Kidney (tissue), 14 donors: ENCODE data around the gene GSG1L. TPM values are rescaled to one million over a fixed set of nuclear protein-coding genes. Genes with fewer than 3 reads are reported as not detected.

Experiments
- DNase-seq, 5 donors: peaks; one replicate each; pipeline ENCODE4 v3.0.0-alpha.2; 2013 to 2020
- FAIRE-seq: peaks from 2 replicates; lab custom pipeline; 2012; peaks lifted over from hg19 to GRCh38; lab: Jason Lieb, UNC
- H3K27ac ChIP-seq, 2 donors: one replicate each; pipeline ENCODE4 v1.7.0; 2013; ENCODE audit warnings: low read depth in 2 of 2, low read length in 2 of 2, inconsistent platforms in 1 of 2
- H3K27me3 ChIP-seq: one replicate; pipeline ENCODE4 v1.7.1; 2013; ENCODE audit warnings: low read length, inconsistent platforms; ENCODE audit not compliant: control insufficient read depth, insufficient read depth
- H3K36me3 ChIP-seq, 3 donors: one replicate each; pipeline versions ENCODE4 v1.7.0 to v1.7.1; 2013; ENCODE audit warnings: low read length in 3 of 3, control low read depth in 1 of 3, inconsistent platforms in 1 of 3; ENCODE audit not compliant: insufficient read depth in 3 of 3, control insufficient read depth in 2 of 3
- H3K4me1 ChIP-seq, 3 donors: one replicate each; pipeline versions ENCODE4 v1.7.0 to v1.7.1; 2013; ENCODE audit warnings: low read length in 3 of 3, inconsistent platforms in 1 of 3, low read depth in 1 of 3; ENCODE audit not compliant: control insufficient read depth in 2 of 3, insufficient read depth in 2 of 3
- H3K4me3 ChIP-seq, 3 donors: one replicate each; pipeline versions ENCODE4 v1.7.0 to v1.8.1; 2013; ENCODE audit warnings: low read length in 3 of 3, control low read depth in 1 of 3, inconsistent platforms in 1 of 3
- H3K9ac ChIP-seq, 3 donors: one replicate each; pipeline versions ENCODE4 v1.7.0 to v1.7.1; 2013; ENCODE audit warnings: low read length in 3 of 3, control low read depth in 1 of 3, inconsistent platforms in 1 of 3
- H3K9me3 ChIP-seq, 3 donors: one replicate each; pipeline versions ENCODE4 v1.7.0 to v1.7.1; 2013; ENCODE audit warnings: low read length in 3 of 3, control low read depth in 1 of 3, inconsistent platforms in 1 of 3; ENCODE audit not compliant: control insufficient read depth in 2 of 3, insufficient read depth in 1 of 3
- CTCF ChIP-seq: IDR thresholded peaks from 3 replicates; pipeline ENCODE4 v1.5.1; 2012; ENCODE audit warnings: mild to moderate bottlenecking, moderate library complexity, borderline replicate concordance; ENCODE audit not compliant: insufficient read depth; ENCODE audit errors: extremely low read depth
- intact Hi-C: fragments of 100-400 bp; cut with DNase I; formaldehyde crosslinking; loops from one replicate; pipeline ENCODE4 v1.11.1; 2022
- polyA plus RNA-seq: library from polyadenylated mRNA; stranded (reverse); fragments of 350-450 nt; fragmentation: Illumina TruSeq; extraction: RNeasy Lipid Tissue Mini Kit (QIAGEN cat#74804); gene quantifications from one replicate; pipeline ENCODE4 v1.2.3, GENCODE V29; 2014; ENCODE audit warnings: low read depth, low replicate concordance; ENCODE audit not compliant: insufficient read depth
- total RNA-seq: library from RNA; stranded (reverse); fragmentation: NEBNext Ultra II Directional; extraction: Animal tissue kit (Norgen Biotek cat#: 25700); gene quantifications from one replicate; pipeline ENCODE4 v1.2.1, GENCODE V29; 2021
- donor health status: control.
- donor health status: control.
- donor health status: control.
- donor health status: control.
- donor health status: control.
- donor health status: DM: yes; HTN: yes; CAD: no.
- donor health status: Normal renal cell carcinoma (clear cell type).

The GSG1L gene
- total and polyA plus RNA-seq, 2 donors from 2014 or later: not detected

- Histone ChIP-seq H3K27ac (no peak overlapping the region), H3K36me3 (no peaks in the 10 kb centered on the region), H3K4me3 (no peak overlapping the region), H3K9me3 (no peaks in the 10 kb centered on the region), H3K27me3 (no peaks in the 10 kb centered on the region), H3K9ac (no peak overlapping the region), H3K4me1 (no peaks in the 10 kb centered on the region)
- no peak for FAIRE-seq
- no peak for TF ChIP-seq CTCF
- DNase-seq: no peak
- intact Hi-C loops: no loop called here
Observed at GRCh38 chr16:28029387-28030002, 34.0 kb downstream of the GSG1L start.

- Histone ChIP-seq H3K27me3 (no peaks in the 10 kb centered on the region), H3K27ac (no peak overlapping the region), H3K4me1 (no peaks in the 10 kb centered on the region), H3K4me3 (no peak overlapping the region), H3K36me3 (no peaks in the 10 kb centered on the region), H3K9me3 (no peaks in the 10 kb centered on the region), H3K9ac (no peak overlapping the region)
- intact Hi-C loops: no loop called here
- DNase-seq: no peak
- TF ChIP-seq CTCF: no peak
- FAIRE-seq: no peak
Observed at GRCh38 chr16:28027055-28027454, 36.5 kb downstream of the GSG1L start.

GRCh38 chr16:28025631-28026030 is 37.9 kb downstream of the GSG1L start:
- TF ChIP-seq CTCF: no peak
- intact Hi-C loops: no loop called here
- H3K4me3 ChIP-seq: no peak overlapping the region
- FAIRE-seq: no peak
- H3K27ac ChIP-seq: no peak overlapping the region
- no peaks in the 10 kb centered on the region for H3K4me1 ChIP-seq
- peak in 1 of 5 donors; percentile 10 for DNase-seq
- no peaks in the 10 kb centered on the region for H3K36me3 ChIP-seq
- H3K9ac ChIP-seq: no peak overlapping the region
- H3K9me3 ChIP-seq: peaks cover 0 to 8% (median 0%) of the 10 kb centered on the region in 3 donors
- H3K27me3 ChIP-seq: no peaks in the 10 kb centered on the region

GRCh38 chr16:28019218-28019617 is 44.3 kb downstream of the GSG1L start:
- Histone ChIP-seq H3K4me1 (no peaks in the 10 kb centered on the region), H3K4me3 (no peak overlapping the region), H3K27ac (no peak overlapping the region), H3K9ac (no peak overlapping the region), H3K9me3 (peaks cover 0 to 15% (median 2%) of the 10 kb centered on the region in 3 donors), H3K36me3 (no peaks in the 10 kb centered on the region), H3K27me3 (no peaks in the 10 kb centered on the region)
- TF ChIP-seq CTCF: no peak
- DNase-seq (no peak), FAIRE-seq (no peak)
- intact Hi-C loops: no loop called here
